Transverse colon (tissue), 4 donors: ENCODE measurements around the gene EFCAB9. TPM values are rescaled to one million over a fixed set of nuclear protein-coding genes. Genes with fewer than 3 reads are reported as not detected.

Experiments
- DNase-seq: peaks from one replicate; pipeline ENCODE4 v3.0.0-alpha.2; 2019
- H3K27ac ChIP-seq, 4 donors: fragments of 200-600 bp; sonication (generic); 2 replicates each; pipeline ENCODE4 v1.5.1; 2016 to 2018; ENCODE audit warnings: inconsistent platforms in 4 of 4
- H3K27me3 ChIP-seq: fragments of 200-600 bp; sonication (generic); 2 replicates; pipeline ENCODE4 v1.5.1; 2017; ENCODE audit warnings: inconsistent platforms
- H3K36me3 ChIP-seq, 4 donors: fragments of 200-600 bp; sonication (generic); 2 replicates each; pipeline ENCODE4 v1.5.1; 2017 to 2019; ENCODE audit warnings: inconsistent platforms in 4 of 4
- H3K4me1 ChIP-seq, 4 donors: fragments of 200-600 bp; sonication (generic); 2 replicates each; pipeline ENCODE4 v1.5.1; 2017 to 2020; ENCODE audit warnings: inconsistent platforms in 4 of 4
- H3K4me3 ChIP-seq, 4 donors: fragments of 200-600 bp; sonication (generic); 1 replicate in 1 of 4; 2 replicates in 3 of 4; pipeline versions ENCODE4 v1.5.1 to v1.6.1; 2017 to 2019; ENCODE audit warnings: inconsistent platforms in 4 of 4
- H3K9me3 ChIP-seq, 2 donors: fragments of 200-600 bp; sonication (generic); 2 replicates each; pipeline ENCODE4 v1.5.1; 2017 to 2019; ENCODE audit warnings: inconsistent platforms in 2 of 2
- EP300 ChIP-seq: sonication (generic); formaldehyde crosslinking; IDR thresholded peaks from one replicate; pipeline ENCODE4 v1.6.1; 2017; ENCODE audit warnings: antibody characterized with exemption, low read depth
- POLR2A ChIP-seq: fragments of 450-650 bp; IDR thresholded peaks from one replicate; pipeline ENCODE4 v1.6.1; 2016; ENCODE audit warnings: antibody characterized with exemption, mild to moderate bottlenecking, moderate library complexity
- POLR2AphosphoS5 ChIP-seq, 3 donors: sonication (generic); formaldehyde crosslinking; IDR thresholded peaks; one replicate each; pipeline ENCODE4 v1.6.1; 2016; ENCODE audit warnings: antibody characterized with exemption in 3 of 3
- WGBS, 2 donors: methylation state at CpG; one replicate each; pipeline ENCODE4 v1.1.5; 2018; ENCODE audit warnings: low coverage in 1 of 2; 5-methylcytosine and 5-hydroxymethylcytosine counted together
- in situ Hi-C, 4 donors: fragments of 200-750 bp; cut with MboI; loops; one replicate each; pipeline versions ENCODE4 v1.15.0 to v1.15.1; 2017; ENCODE audit warnings: low sequenced_read_pairs in 3 of 4, low pct_ligation_motif_present in 1 of 4, low pct_unique_long_range_greater_than_20kb in 1 of 4
- intact Hi-C: fragments of 100-400 bp; cut with DNase I; formaldehyde crosslinking; loops from one replicate; pipeline ENCODE4 v1.15.1; 2023; ENCODE audit warnings: low total_unique reads
- total RNA-seq, 4 donors: library from RNA; depleted of rRNA; stranded (reverse); fragments of >200 nt; gene quantifications; one replicate each; pipeline ENCODE4 v1.1.0, GENCODE V29; 2016
- TF ChIP-seq, protein P1 (sequence below), 5 experiments: fragments of 200-600 bp in 3 of 5; fragments of 450-650 bp in 2 of 5; sonication (generic) in 3 of 5; IDR thresholded peaks; 1 replicate in 2 of 5; 2 replicates in 3 of 5; pipeline ENCODE4 v1.5.1; 2016 to 2017; ENCODE audit warnings: antibody characterized with exemption in 5 of 5, inconsistent platforms in 3 of 5, mild to moderate bottlenecking in 2 of 5, moderate library complexity in 1 of 5

Gene EFCAB9
- total RNA-seq, 4 donors from 2014 or later: not detected

- Histone ChIP-seq H3K4me1 (peaks cover 0 to 7% (median 4%) of the 10 kb centered on the region in 4 donors), H3K9me3 (no peaks in the 10 kb centered on the region), H3K36me3 (no peaks in the 10 kb centered on the region), H3K27me3 (no peaks in the 10 kb centered on the region), H3K4me3 (no peak overlapping the region), H3K27ac (no peak overlapping the region)
- intact Hi-C loops (no loop called here), in situ Hi-C loops (no loop called here)
- TF ChIP-seq POLR2A (no peak), POLR2AphosphoS5 (IDR thresholded peaks at IDR 0.05) (no peak)
- TF ChIP-seq, protein P1, sequence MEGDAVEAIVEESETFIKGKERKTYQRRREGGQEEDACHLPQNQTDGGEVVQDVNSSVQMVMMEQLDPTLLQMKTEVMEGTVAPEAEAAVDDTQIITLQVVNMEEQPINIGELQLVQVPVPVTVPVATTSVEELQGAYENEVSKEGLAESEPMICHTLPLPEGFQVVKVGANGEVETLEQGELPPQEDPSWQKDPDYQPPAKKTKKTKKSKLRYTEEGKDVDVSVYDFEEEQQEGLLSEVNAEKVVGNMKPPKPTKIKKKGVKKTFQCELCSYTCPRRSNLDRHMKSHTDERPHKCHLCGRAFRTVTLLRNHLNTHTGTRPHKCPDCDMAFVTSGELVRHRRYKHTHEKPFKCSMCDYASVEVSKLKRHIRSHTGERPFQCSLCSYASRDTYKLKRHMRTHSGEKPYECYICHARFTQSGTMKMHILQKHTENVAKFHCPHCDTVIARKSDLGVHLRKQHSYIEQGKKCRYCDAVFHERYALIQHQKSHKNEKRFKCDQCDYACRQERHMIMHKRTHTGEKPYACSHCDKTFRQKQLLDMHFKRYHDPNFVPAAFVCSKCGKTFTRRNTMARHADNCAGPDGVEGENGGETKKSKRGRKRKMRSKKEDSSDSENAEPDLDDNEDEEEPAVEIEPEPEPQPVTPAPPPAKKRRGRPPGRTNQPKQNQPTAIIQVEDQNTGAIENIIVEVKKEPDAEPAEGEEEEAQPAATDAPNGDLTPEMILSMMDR (IDR thresholded peaks at IDR 0.05): no peak
- 91 to 92% methylated on average over 1 to 5 of the region's 5 CpGs for WGBS, 2 donors
- DNase-seq: no peak
Observed at GRCh38 chr5:172162323-172162986, 31.5 kb upstream of the EFCAB9 start.

DNA sequence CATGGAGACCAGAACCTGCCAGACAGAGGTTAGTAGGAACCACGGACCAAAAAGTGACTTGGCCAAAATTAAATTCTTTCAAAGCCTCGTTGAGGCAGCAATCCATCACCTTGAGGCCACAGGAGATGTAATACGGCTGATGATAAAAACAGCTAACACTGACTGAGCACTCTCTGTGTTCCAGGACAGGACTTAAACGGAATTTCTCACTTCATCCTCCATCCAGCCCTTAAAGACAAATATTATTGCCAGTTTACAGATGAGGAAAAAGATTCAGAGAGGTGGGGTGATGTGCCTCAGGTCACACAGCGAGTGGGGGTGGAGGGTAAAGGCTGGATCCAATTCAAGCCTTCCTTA is 31.0 kb upstream of the EFCAB9 start:
- TF ChIP-seq POLR2A (no peak), EP300 (no peak), POLR2AphosphoS5 (IDR thresholded peaks at IDR 0.05) (no peak)
- TF ChIP-seq, protein P1 (IDR thresholded peaks at IDR 0.05): no peak
- Histone ChIP-seq H3K4me1 (peaks cover 0 to 10% (median 8%) of the 10 kb centered on the region in 4 donors), H3K4me3 (no peak overlapping the region), H3K9me3 (no peaks in the 10 kb centered on the region), H3K27me3 (no peaks in the 10 kb centered on the region), H3K27ac (no peak overlapping the region), H3K36me3 (no peaks in the 10 kb centered on the region)
- intact Hi-C loops (no loop called here), in situ Hi-C loops (no loop called here)
- WGBS, 2 donors: 64 to 77% methylated on average over 4 to 5 of the region's 5 CpGs
- no peak for DNase-seq

- no peak overlapping the region for H3K27ac ChIP-seq
- 61% methylated on average over 4 of the region's 4 CpGs; no CpG with 5 or more reads in 1 of the 2 donors for WGBS, 2 donors
- no peak overlapping the region for H3K4me3 ChIP-seq
- intact Hi-C loops: no loop called here
- no peak for DNase-seq
- no peaks in the 10 kb centered on the region for H3K36me3 ChIP-seq
- TF ChIP-seq, protein P1 (IDR thresholded peaks at IDR 0.05): no peak
- TF ChIP-seq POLR2A (no peak), EP300 (no peak), POLR2AphosphoS5 (IDR thresholded peaks at IDR 0.05) (no peak)
- in situ Hi-C loops: no loop called here
- H3K4me1 ChIP-seq: peaks cover 0 to 13% (median 10%) of the 10 kb centered on the region in 4 donors
- no peaks in the 10 kb centered on the region for H3K27me3 ChIP-seq
- H3K9me3 ChIP-seq: no peaks in the 10 kb centered on the region
Observed at GRCh38 chr5:172163346-172163745, 30.6 kb upstream of the EFCAB9 start.

DNA sequence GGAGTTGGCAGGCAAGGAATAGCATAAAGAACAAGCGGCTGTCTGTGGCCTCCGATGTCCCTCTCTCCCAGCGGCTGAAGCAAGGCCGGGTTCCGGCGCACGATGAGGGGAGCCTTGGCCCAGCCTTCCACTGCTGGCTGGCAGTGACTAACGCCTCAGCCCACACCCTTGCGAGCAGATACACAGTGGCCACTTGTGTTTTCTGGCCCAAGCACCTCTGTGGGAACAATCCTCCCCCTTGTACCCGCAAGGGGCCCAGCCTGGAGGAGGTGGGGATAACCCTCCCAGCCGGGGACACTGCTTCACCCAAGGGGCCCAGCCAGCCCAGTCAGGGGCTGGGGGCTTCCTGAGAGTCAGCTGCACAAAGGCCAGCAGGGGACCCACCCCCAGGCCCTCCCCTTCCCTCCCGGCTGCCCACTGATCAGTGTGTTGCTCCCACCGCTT is 29.2 kb upstream of the EFCAB9 start:
- in situ Hi-C loops: no loop called here
- intact Hi-C loops: no loop called here
- no peak for DNase-seq
- Histone ChIP-seq H3K9me3 (no peaks in the 10 kb centered on the region), H3K27ac (peak overlapping the region in 2 of 4 donors; percentile 8 to 24), H3K36me3 (no peaks in the 10 kb centered on the region), H3K4me1 (peaks cover 0 to 15% (median 11%) of the 10 kb centered on the region in 4 donors), H3K4me3 (no peak overlapping the region), H3K27me3 (no peaks in the 10 kb centered on the region)
- TF ChIP-seq, protein P1 (IDR thresholded peaks at IDR 0.05): no peak
- TF ChIP-seq EP300: no peak
- no peak for TF ChIP-seq POLR2AphosphoS5 (IDR thresholded peaks at IDR 0.05)
- TF ChIP-seq POLR2A: no peak
- WGBS, 2 donors: 80% methylated on average over 12 of the region's 13 CpGs; no CpG with 5 or more reads in 1 of the 2 donors
